ENCODE data around the gene CD7. TPM values are rescaled to one million over a fixed set of nuclear protein-coding genes. Genes with fewer than 3 reads are reported as not detected.
A peak's percentile ranks its signal among the peaks of the same experiment; 100 is the strongest.

The CD7 gene
- 0.44 TPM in 1 of 2 replicates, not detected in the other for total RNA-seq (2011; cell fraction: chromatin; rRNA removed; ENCODE audit: low replicate concordance)
- 0.66 and 0.83 TPM in 2 replicates for total RNA-seq (2011; cell fraction: nucleolus; rRNA removed)
- total RNA-seq (2011; cell fraction: nucleoplasm; rRNA removed) = 0.69 TPM in 1 of 2 replicates, not detected in the other
- total RNA-seq (2014; rRNA removed) (not detected in 2 replicates), total RNA-seq (2014; rRNA removed; fragmentation: Illumina TruSeq; extraction: Trizol) (not detected in 2 replicates), total RNA-seq (2015; rRNA removed; fragmentation: Illumina TruSeq; extraction: Trizol) (not detected in 2 replicates), total RNA-seq (2021) (0.18 and 0.35 TPM in 2 replicates), polyA plus RNA-seq (2011; rRNA removed) (0.21 and 0.85 TPM in 2 replicates), polyA plus RNA-seq (2014; fragmentation: Illumina TruSeq; extraction: Trizol) (not detected in 2 replicates), polyA plus RNA-seq (2014; fragmentation: Nextera tagmentation; extraction: Ambion mirVana) (not detected), polyA plus RNA-seq (2014; rRNA removed) (not detected in 2 replicates), polyA minus RNA-seq (2011; rRNA and poly(A)+ RNA removed) (not detected in 2 replicates), Bru-seq, nascent RNA (not detected), BruChase-seq, experiment 1, labeled RNA remaining after a 2-hour chase (not detected), BruChase-seq, experiment 2, labeled RNA remaining after a 6-hour chase (not detected)
- polyA plus RNA-seq (2011; cell fraction: cytosol; rRNA removed) = 0.34 and 1.3 TPM in 2 replicates
- 0.88 and 1.2 TPM in 2 replicates for polyA plus RNA-seq (2011; cell fraction: nucleus; rRNA removed)
- 0.16 and 0.19 TPM in 2 replicates for polyA plus RNA-seq (2012)
- 1.0 TPM in 1 of 2 replicates, not detected in the other for polyA minus RNA-seq (2011; cell fraction: cytosol; rRNA and poly(A)+ RNA removed)
- polyA minus RNA-seq (2011; cell fraction: nucleus; rRNA and poly(A)+ RNA removed) = 0.27 TPM in 1 of 2 replicates, not detected in the other
- long read RNA-seq, experiment 1 = 0 reads
- long read RNA-seq, experiment 2 = 0 reads
- long read RNA-seq, experiment 3 = 0 reads

- no peak within 1 kb of the TSS for H3K4me2 ChIP-seq (ENCODE audit: insufficient read depth, low read length)
- H3K4me3 ChIP-seq = no peak within 1 kb of the TSS
- 81% methylated on average over 23 of the region's 26 CpGs for WGBS (ENCODE audit: insufficient coverage, low coverage, missing lambda C conversion rate)
- no peak within 1 kb of the TSS for H3K27ac ChIP-seq (ENCODE audit: extremely low read depth, low read depth, low read length)
- TF ChIP-seq, protein P1, sequence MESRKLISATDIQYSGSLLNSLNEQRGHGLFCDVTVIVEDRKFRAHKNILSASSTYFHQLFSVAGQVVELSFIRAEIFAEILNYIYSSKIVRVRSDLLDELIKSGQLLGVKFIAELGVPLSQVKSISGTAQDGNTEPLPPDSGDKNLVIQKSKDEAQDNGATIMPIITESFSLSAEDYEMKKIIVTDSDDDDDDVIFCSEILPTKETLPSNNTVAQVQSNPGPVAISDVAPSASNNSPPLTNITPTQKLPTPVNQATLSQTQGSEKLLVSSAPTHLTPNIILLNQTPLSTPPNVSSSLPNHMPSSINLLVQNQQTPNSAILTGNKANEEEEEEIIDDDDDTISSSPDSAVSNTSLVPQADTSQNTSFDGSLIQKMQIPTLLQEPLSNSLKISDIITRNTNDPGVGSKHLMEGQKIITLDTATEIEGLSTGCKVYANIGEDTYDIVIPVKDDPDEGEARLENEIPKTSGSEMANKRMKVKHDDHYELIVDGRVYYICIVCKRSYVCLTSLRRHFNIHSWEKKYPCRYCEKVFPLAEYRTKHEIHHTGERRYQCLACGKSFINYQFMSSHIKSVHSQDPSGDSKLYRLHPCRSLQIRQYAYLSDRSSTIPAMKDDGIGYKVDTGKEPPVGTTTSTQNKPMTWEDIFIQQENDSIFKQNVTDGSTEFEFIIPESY (CRISPR knock-in tag; IDR thresholded peaks at IDR 0.05) = peak; percentile 37; the same call in 1 of the 2 replicates
- TF ChIP-seq HNRNPH1 (optimal IDR thresholded peaks at IDR 0.05; ENCODE audit: low read depth, low read length) (no peak), ELF2 (CRISPR knock-in tag; IDR thresholded peaks at IDR 0.05) (no peak), ARID3B (CRISPR knock-in tag; IDR thresholded peaks at IDR 0.05; ENCODE audit: borderline replicate concordance) (no peak)
- FAIRE-seq = no peak
- DNase-seq (ENCODE audit: extremely low read depth in 1 of 4, low spot score in 3 of 4) = no peak
- H3K9ac ChIP-seq (ENCODE audit: insufficient read depth in 1 of 2, low read depth in 2 of 2, low read length in 2 of 2) = peak within 1 kb of the TSS in 1 of 2 experiments; percentile 71; a peak in 2 of 4 replicates
- H3K27me3 ChIP-seq (ENCODE audit: control insufficient read depth in 2 of 2, insufficient read depth in 2 of 2, low read length in 2 of 2) = no peaks in the 10 kb centered on the region
- H3K36me3 ChIP-seq (ENCODE audit: control insufficient read depth, insufficient read depth, low read length) = no peaks in the 10 kb centered on the region
- in situ Hi-C loops (cut with MboI) = no loop called here
- no peaks in the 10 kb centered on the region for H3K9me1 ChIP-seq (ENCODE audit: control insufficient read depth, insufficient read depth, low read length)
- peak within 1 kb of the TSS; percentile 44; the same call in 1 of the 2 replicates for H2AFZ ChIP-seq (ENCODE audit: low read depth, low read length)
- no peaks in the 10 kb centered on the region for H4K20me1 ChIP-seq (replicated peaks; ENCODE audit: control insufficient read depth, insufficient read depth, low read length)
- intact Hi-C loops (cut with micrococcal nuclease) = no loop called here
- ATAC-seq = no peak
- CTCF ChIA-PET (ENCODE audit: low intra/inter-chr PET ratio) = no interaction called here
- H3K4me1 ChIP-seq (replicated peaks in 1 of 2; ENCODE audit: control insufficient read depth in 2 of 2, insufficient read depth in 2 of 2, low read length in 2 of 2) = peaks cover 16 to 92% of the 10 kb centered on the region in 2 experiments; a peak in 4 of 5 replicates
- peaks cover 10% of the 10 kb centered on the region for H3K9me3 ChIP-seq (replicated peaks; ENCODE audit: control insufficient read depth, insufficient read depth, low read depth, low read length)
- H3K79me2 ChIP-seq (ENCODE audit: control insufficient read depth, insufficient read depth, low read length) = no peaks in the 10 kb centered on the region
- BruUV-seq (replicated peaks) = no TSS peak
- POLR2A ChIA-PET = interaction anchor here (0.6 to 1.0 kb wide), 5 partner anchors 22 to 1698 kb away, joined by 3 to 5 read pairs (median 3); no protein-coding TSS in a partner anchor
These were observed at the start of gene CD7 for GRCh38 chr17:82317394-82318168. Gene CD7, minus strand, starts transcription at chr17:82317608. Its CDS starts 113 bp downstream, at chr17:82317495.

All from K562 (cell line).